ENCODE measurements around the gene ABHD12B. TPM values are rescaled to one million over a fixed set of nuclear protein-coding genes. Genes with fewer than 3 reads are reported as not detected.

The ABHD12B gene, protein sequence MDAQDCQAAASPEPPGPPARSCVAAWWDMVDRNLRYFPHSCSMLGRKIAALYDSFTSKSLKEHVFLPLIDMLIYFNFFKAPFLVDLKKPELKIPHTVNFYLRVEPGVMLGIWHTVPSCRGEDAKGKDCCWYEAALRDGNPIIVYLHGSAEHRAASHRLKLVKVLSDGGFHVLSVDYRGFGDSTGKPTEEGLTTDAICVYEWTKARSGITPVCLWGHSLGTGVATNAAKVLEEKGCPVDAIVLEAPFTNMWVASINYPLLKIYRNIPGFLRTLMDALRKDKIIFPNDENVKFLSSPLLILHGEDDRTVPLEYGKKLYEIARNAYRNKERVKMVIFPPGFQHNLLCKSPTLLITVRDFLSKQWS
- total RNA-seq: not detected in 2 replicates

DNA sequence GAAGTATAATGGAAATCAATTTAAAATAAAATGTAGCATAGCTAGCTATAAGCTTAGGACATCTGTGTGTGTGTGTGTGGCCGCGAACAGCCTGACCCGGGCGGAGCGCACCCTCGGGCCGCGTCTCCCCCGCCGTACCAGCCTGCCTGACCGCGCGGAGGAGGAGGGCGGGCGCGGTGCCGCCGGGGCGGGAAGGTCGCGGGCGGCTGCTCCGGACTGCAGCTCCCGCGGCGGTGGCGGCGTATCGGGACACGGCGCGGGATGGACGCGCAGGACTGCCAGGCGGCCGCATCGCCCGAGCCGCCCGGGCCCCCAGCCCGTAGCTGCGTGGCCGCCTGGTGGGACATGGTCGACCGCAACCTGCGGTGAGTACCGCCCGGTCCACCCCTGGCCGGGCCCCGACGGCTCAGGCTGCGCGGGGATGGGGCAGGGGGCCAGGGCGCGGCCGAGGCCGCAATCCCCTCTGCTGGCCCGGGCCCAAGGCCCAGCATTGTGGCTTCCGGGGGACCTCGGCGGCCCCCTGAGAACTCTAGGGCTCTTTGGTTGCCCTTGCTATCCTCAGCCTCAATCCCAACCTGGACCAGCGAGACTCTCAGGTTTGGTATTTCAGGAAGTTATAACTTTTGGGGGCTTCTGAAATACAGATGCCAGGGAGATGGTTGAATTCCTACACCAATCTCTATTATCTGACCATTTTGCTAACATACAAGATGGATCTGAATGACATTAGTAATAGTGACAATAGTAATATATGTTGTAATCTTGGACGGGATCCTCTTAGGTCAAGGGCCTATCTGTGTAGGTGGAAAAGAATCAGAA is at the start of gene ABHD12B:
Gene ABHD12B (plus strand): TSS at position 140 of the 819 bp plus-strand sequence. CDS start 122 bp downstream, at position 262.

DNA sequence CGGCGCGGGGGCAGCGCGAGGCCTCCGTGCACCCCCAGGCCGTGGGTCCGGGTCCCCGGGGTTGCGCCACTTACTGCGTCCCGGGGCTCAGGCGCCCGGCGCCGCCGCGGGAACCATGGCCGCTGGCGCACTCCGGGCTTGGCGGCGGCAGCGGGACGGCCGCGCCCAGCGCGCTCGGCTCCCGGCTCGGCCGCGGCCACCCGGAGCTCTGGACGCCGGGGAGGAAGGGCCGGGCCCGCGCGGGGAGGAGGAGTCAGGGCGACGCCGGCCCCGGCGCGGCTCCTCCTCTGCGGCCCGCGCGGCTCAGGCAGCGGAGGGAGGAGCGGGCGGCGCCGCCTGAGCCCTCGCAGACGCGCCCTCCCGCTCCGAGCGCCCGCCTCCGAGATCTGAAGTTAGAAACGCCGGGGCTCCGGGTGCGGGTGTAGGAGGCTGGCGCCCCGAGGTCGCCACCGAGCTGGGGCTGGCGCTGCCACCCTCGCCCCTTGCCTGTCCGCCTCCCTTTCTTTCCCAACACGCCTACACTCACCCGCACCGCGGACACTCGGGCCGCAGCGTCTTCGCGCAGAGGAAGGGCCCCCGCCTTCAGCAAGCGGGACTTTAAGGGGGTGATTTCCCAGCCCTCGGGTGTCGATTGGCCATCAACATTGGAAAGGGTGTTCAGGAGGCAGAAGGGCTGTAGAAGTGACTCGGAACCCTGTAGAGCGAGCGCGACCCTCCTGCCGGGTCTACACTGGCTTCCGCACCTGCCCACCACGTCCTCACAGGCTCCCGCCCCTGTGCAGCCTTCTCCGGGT is 40.7 kb upstream of the ABHD12B start, which contains the start of gene NIN:
Gene NIN (minus strand): TSS at position 231 of the 794 bp plus-strand sequence. CDS start 9,106 bp downstream, outside the sequence.

DNA sequence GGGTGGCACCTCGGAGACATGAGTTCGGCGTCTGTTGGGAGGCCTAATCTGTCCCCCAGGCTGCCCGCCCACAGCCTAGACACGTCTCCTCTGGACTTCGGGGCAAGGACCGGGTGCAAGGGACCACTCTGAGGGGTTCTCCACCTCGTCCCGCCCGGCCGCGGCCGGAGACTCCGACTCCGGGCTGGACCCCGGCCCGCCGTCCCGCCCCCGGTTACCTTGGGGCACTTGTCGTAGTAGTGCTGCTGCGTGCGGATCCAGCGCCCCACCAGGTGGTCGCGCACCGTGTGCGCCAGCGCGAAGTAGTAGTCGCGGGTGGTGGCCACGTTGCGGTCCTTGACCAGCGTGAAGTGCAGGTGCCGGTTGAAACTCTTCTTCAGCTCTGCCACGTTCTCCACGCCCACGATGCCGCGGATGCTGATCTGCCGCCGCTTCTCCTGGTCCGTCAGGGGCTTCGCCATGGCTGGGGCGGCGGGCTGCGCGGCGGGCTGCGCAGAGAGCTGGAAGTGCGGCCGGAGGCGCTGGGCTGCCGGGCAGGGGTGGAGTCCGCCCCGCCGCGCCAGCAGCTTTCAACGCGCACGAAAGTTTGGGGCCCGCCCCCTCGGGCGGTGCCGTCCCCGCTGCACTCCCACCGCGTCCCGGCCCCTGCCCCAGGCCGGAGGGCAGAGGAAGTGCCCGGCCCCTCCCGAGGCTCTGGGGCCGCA is 72.2 kb downstream of the ABHD12B start, which contains the start of gene PYGL:
Gene PYGL (minus strand): TSS at position 541 of the 704 bp plus-strand sequence. CDS start 80 bp downstream, at position 461.

Other genes starting within 250 kb of the ABHD12B start
- 30.5 and 37.4 TPM in 2 replicates for gene SAV1, start 203.7 kb upstream of the ABHD12B start, total RNA-seq
- 13.3 and 24.3 TPM in 2 replicates for gene NIN, start 40.9 kb upstream of the ABHD12B start, total RNA-seq
- gene PYGL, start 72.4 kb downstream of the ABHD12B start, total RNA-seq: 32.3 and 52.2 TPM in 2 replicates
- 0.26 and 0.40 TPM in 2 replicates for gene TRIM9, start 223.1 kb downstream of the ABHD12B start, total RNA-seq

Measured in epithelial cell of alveolus of lung (primary cell).